Measurements from ENCODE around the gene DIAPH3. TPM values are rescaled to one million over a fixed set of nuclear protein-coding genes. Genes with fewer than 3 reads are reported as not detected.

The DIAPH3 gene
- total RNA-seq, 2 donors from 2014 or later = 0.27 to 2.4 TPM

DNA sequence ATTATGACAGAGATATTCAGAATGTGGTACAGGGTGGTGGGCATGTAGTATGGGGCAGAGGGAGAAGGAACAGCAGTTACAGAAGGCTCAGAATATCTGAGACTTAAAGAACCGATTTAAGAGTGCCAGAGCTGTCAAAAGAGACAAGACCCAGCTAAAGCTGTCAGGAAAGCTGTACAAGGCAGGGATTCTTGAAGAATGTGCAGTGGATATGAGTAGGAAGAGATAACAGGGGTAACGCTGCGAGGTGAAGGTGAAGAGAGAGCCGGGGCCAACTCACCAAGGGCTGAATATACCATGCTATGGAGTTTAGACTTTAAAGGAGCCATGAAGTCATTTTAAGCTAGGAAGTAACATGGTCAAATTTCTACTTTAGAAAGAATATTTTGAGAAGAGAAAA is 381.0 kb downstream of the DIAPH3 start:
- H3K4me3 ChIP-seq = no peak overlapping the region
- no peaks in the 10 kb centered on the region for H3K9me3 ChIP-seq
- no peaks in the 10 kb centered on the region for H3K27me3 ChIP-seq (replicated peaks; ENCODE audit: insufficient read depth)
- TF ChIP-seq, protein P1, sequence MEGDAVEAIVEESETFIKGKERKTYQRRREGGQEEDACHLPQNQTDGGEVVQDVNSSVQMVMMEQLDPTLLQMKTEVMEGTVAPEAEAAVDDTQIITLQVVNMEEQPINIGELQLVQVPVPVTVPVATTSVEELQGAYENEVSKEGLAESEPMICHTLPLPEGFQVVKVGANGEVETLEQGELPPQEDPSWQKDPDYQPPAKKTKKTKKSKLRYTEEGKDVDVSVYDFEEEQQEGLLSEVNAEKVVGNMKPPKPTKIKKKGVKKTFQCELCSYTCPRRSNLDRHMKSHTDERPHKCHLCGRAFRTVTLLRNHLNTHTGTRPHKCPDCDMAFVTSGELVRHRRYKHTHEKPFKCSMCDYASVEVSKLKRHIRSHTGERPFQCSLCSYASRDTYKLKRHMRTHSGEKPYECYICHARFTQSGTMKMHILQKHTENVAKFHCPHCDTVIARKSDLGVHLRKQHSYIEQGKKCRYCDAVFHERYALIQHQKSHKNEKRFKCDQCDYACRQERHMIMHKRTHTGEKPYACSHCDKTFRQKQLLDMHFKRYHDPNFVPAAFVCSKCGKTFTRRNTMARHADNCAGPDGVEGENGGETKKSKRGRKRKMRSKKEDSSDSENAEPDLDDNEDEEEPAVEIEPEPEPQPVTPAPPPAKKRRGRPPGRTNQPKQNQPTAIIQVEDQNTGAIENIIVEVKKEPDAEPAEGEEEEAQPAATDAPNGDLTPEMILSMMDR (IDR thresholded peaks at IDR 0.05) = no peak
- no peaks in the 10 kb centered on the region for H3K36me3 ChIP-seq
- no peak overlapping the region for H3K27ac ChIP-seq
- WGBS = 86% methylated on average over 4 of the region's 4 CpGs
- no peak for DNase-seq (ENCODE audit: low spot score)
- intact Hi-C loops (cut with DNase I) = no loop called here
- H3K4me1 ChIP-seq (replicated peaks) = no peaks in the 10 kb centered on the region

DNA sequence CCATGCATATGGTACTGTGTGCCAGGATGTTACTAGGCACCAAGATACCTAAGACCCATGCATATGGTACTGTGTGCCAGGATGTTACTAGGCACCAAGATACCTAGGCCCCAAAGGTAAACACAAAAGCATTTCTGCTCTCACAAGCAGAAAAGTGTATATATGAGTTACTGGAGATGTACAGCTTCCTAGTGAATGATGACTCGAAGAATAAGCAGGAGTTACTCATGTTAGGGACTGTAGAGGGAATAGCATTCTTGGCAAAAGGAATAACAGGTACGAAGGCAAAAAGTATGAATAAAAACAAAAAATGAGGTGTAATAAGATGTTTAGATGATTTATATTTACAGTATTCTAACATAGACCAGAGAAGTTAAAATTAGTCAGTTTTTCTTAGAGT is 383.7 kb downstream of the DIAPH3 start:
- Histone ChIP-seq H3K27me3 (replicated peaks; ENCODE audit: insufficient read depth) (no peaks in the 10 kb centered on the region), H3K9me3 (no peaks in the 10 kb centered on the region), H3K4me1 (replicated peaks) (no peaks in the 10 kb centered on the region), H3K4me3 (no peak overlapping the region), H3K27ac (no peak overlapping the region), H3K36me3 (no peaks in the 10 kb centered on the region)
- 95% methylated on average over 2 of the region's 2 CpGs for WGBS
- intact Hi-C loops (cut with DNase I) = no loop called here
- TF ChIP-seq POLR2A (IDR thresholded peaks at IDR 0.05) (no peak), POLR2AphosphoS5 (IDR thresholded peaks at IDR 0.05) (no peak)
- TF ChIP-seq, protein P1 (IDR thresholded peaks at IDR 0.05) = no peak
- DNase-seq (ENCODE audit: low spot score) = no peak

DNA sequence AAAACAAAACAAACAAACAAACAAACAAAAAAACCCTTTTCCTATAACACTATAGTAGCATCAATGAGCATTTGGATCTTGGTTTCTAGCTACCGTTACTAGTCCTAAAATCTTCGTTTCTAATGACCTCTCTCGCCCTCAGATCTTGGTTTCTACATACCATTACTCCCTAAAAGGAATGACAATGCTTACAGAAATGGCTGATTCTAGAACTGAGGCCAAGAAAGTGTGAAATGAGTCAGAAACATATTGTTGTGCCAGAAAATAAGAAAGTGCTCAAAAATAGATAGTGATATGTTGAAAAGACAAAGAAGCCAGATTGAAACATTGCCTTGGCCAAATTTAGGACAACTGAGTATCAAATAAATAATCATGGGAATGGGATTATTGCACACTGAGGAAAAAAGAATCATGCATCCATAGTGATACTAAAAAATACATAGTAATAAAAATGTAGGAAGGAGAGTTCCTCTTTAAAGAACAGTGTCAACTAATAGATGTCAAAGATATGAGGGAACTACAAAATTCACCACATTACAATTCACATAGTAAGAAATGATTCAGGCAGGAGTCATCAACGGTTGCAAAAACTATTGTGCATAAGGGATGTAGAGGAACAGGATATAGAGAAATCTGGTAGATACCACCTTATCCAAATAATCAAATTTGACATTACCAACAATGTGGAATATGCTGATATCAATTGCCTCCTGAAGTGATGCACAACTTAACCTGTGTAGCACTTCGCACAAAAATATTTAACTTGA is 386.6 kb downstream of the DIAPH3 start:
- DNase-seq (ENCODE audit: low spot score) = no peak
- no peaks in the 10 kb centered on the region for H3K9me3 ChIP-seq
- no peaks in the 10 kb centered on the region for H3K27me3 ChIP-seq (replicated peaks; ENCODE audit: insufficient read depth)
- H3K27ac ChIP-seq = no peak overlapping the region
- H3K4me3 ChIP-seq = no peak overlapping the region
- H3K36me3 ChIP-seq = no peaks in the 10 kb centered on the region
- 91% methylated on average over 5 of the region's 5 CpGs for WGBS
- H3K4me1 ChIP-seq (replicated peaks) = no peaks in the 10 kb centered on the region
- intact Hi-C loops (cut with DNase I) = no loop called here
- TF ChIP-seq POLR2AphosphoS5 (IDR thresholded peaks at IDR 0.05) (no peak), POLR2A (IDR thresholded peaks at IDR 0.05) (no peak)
- TF ChIP-seq, protein P1 (IDR thresholded peaks at IDR 0.05) = no peak

DNA sequence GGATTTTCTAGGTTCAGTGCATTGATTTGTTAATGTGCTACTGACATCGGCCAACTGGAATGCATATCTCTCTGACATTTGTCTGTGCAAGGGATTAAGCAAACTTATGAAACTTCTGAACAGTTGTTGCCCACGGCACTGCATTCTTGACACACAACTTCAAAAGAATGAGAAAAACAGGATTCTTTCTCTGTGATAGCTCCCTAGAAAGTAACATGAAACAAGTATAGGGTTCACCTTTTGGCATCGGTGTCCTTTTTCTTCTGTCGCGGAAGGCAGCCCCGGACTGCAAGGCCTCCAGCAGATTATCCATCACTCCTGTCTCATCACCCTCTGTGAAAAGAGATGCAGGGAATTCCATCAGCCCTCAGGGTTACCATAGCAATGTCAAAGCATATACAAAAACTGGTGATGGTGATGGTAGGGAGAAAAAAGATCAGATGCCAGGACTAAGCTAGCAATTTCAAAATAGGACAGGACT is 389.2 kb downstream of the DIAPH3 start:
- DNase-seq (ENCODE audit: low spot score) = no peak
- H3K36me3 ChIP-seq = no peaks in the 10 kb centered on the region

More for the DNA sequence above, 389.2 kb downstream of the DIAPH3 start:
- intact Hi-C loops (cut with DNase I) = no loop called here
- no peaks in the 10 kb centered on the region for H3K27me3 ChIP-seq (replicated peaks; ENCODE audit: insufficient read depth)
- 24% methylated on average over 6 of the region's 6 CpGs for WGBS
- H3K27ac ChIP-seq = no peak overlapping the region
- H3K4me1 ChIP-seq (replicated peaks) = no peaks in the 10 kb centered on the region
- TF ChIP-seq POLR2AphosphoS5 (IDR thresholded peaks at IDR 0.05) = no peak
- TF ChIP-seq POLR2A (IDR thresholded peaks at IDR 0.05) = no peak
- TF ChIP-seq, protein P1 (IDR thresholded peaks at IDR 0.05) = no peak
- no peak overlapping the region for H3K4me3 ChIP-seq
- H3K9me3 ChIP-seq = no peaks in the 10 kb centered on the region

Data from prostate gland (tissue), 2 donors.